ENCODE results near the gene ADH7. TPM values are rescaled to one million over a fixed set of nuclear protein-coding genes. Genes with fewer than 3 reads are reported as not detected.

Gene ADH7
- not detected for polyA plus RNA-seq (2013, experiment 1 of 2)
- polyA plus RNA-seq (2013, experiment 2 of 2) = not detected

GRCh38 chr4:99435154-99435553 lies at the start of gene ADH7:
Gene ADH7, minus strand, starts transcription at chr4:99435342. Its CDS starts 109 bp downstream, at chr4:99435233.
- Histone ChIP-seq H2BK5ac (ENCODE audit: low read depth, low read length, poor library complexity, severe bottlenecking) (no peak within 1 kb of the TSS), H2AK5ac (ENCODE audit: low read length, severe bottlenecking) (no peak within 1 kb of the TSS), H3K27me3 (ENCODE audit: control insufficient read depth in 1 of 2, insufficient read depth in 1 of 2, low read length in 2 of 2) (no peaks in the 10 kb centered on the region), H3K36me3 (ENCODE audit: control insufficient read depth in 1 of 2, insufficient read depth in 2 of 2, low read depth in 1 of 2, low read length in 2 of 2) (no peaks in the 10 kb centered on the region), H3K27ac (ENCODE audit: low read length, poor library complexity, severe bottlenecking) (no peak within 1 kb of the TSS), H3K9ac (ENCODE audit: low read length) (no peak within 1 kb of the TSS), H3K23ac (ENCODE audit: low read length in 2 of 2) (no peak within 1 kb of the TSS), H3K14ac (ENCODE audit: low read length in 2 of 2) (no peak within 1 kb of the TSS), H3K18ac (ENCODE audit: low read depth in 1 of 2, low read length in 2 of 2) (no peak within 1 kb of the TSS), H3K79me1 (replicated peaks; ENCODE audit: low read length, poor library complexity, severe bottlenecking) (no peaks in the 10 kb centered on the region), H3K4me1 (ENCODE audit: control insufficient read depth, insufficient read depth, low read depth, low read length) (no peaks in the 10 kb centered on the region), H2BK15ac (ENCODE audit: low read depth, poor library complexity, severe bottlenecking) (no peak within 1 kb of the TSS), H4K8ac (ENCODE audit: low read length) (no peak within 1 kb of the TSS), H3K4ac (ENCODE audit: low read depth in 1 of 2, low read length in 2 of 2) (no peak within 1 kb of the TSS), H2BK12ac (ENCODE audit: low read length in 2 of 2) (no peak within 1 kb of the TSS), H2AFZ (ENCODE audit: low read depth, low read length) (no peak within 1 kb of the TSS), H3K9me3 (ENCODE audit: control insufficient read depth, low read length) (no peaks in the 10 kb centered on the region), H4K91ac (ENCODE audit: low read length) (no peak within 1 kb of the TSS), H3K4me2 (ENCODE audit: low read length, poor library complexity, severe bottlenecking) (no peak within 1 kb of the TSS), H3K4me3 (ENCODE audit: insufficient read depth in 1 of 2, low read depth in 1 of 2, low read length in 2 of 2) (no peak within 1 kb of the TSS), H2BK120ac (ENCODE audit: low read depth, low read length) (no peak within 1 kb of the TSS)
- no peak for DNase-seq
- WGBS = 100% methylated on average over 1 of the region's 1 CpG

GRCh38 chr4:99483636-99484035 lies 48.5 kb upstream of the ADH7 start:
- Histone ChIP-seq H3K9ac (ENCODE audit: low read length) (no peak overlapping the region), H2AK5ac (ENCODE audit: low read length, severe bottlenecking) (no peak overlapping the region), H3K18ac (ENCODE audit: low read depth in 1 of 2, low read length in 2 of 2) (no peak overlapping the region), H3K23ac (ENCODE audit: low read length in 2 of 2) (no peak overlapping the region), H3K4me3 (ENCODE audit: insufficient read depth in 1 of 2, low read depth in 1 of 2, low read length in 2 of 2) (no peak overlapping the region), H2BK12ac (ENCODE audit: low read length in 2 of 2) (no peak overlapping the region), H2BK120ac (ENCODE audit: low read depth, low read length) (no peak overlapping the region), H4K8ac (ENCODE audit: low read length) (no peak overlapping the region), H3K27me3 (ENCODE audit: control insufficient read depth in 1 of 2, insufficient read depth in 1 of 2, low read length in 2 of 2) (no peaks in the 10 kb centered on the region), H3K4ac (ENCODE audit: low read depth in 1 of 2, low read length in 2 of 2) (no peak overlapping the region), H3K27ac (ENCODE audit: low read length, poor library complexity, severe bottlenecking) (no peak overlapping the region), H4K91ac (ENCODE audit: low read length) (no peak overlapping the region), H3K4me1 (ENCODE audit: control insufficient read depth, insufficient read depth, low read depth, low read length) (no peaks in the 10 kb centered on the region), H3K4me2 (ENCODE audit: low read length, poor library complexity, severe bottlenecking) (no peak overlapping the region), H2BK5ac (ENCODE audit: low read depth, low read length, poor library complexity, severe bottlenecking) (no peak overlapping the region), H3K36me3 (ENCODE audit: control insufficient read depth in 1 of 2, insufficient read depth in 2 of 2, low read depth in 1 of 2, low read length in 2 of 2) (no peaks in the 10 kb centered on the region), H3K14ac (ENCODE audit: low read length in 2 of 2) (no peak overlapping the region), H3K79me1 (replicated peaks; ENCODE audit: low read length, poor library complexity, severe bottlenecking) (no peaks in the 10 kb centered on the region), H2AFZ (ENCODE audit: low read depth, low read length) (no peak overlapping the region), H2BK15ac (ENCODE audit: low read depth, poor library complexity, severe bottlenecking) (no peak overlapping the region), H3K9me3 (ENCODE audit: control insufficient read depth, low read length) (peaks cover 25% of the 10 kb centered on the region)
- no peak for DNase-seq
- 86% methylated on average over 1 of the region's 1 CpG for WGBS

GRCh38 chr4:99473131-99473530 lies 38.0 kb upstream of the ADH7 start:
- no peaks in the 10 kb centered on the region for H3K27me3 ChIP-seq (ENCODE audit: control insufficient read depth in 1 of 2, insufficient read depth in 1 of 2, low read length in 2 of 2)
- no peak overlapping the region for H2BK12ac ChIP-seq (ENCODE audit: low read length in 2 of 2)
- H3K4me3 ChIP-seq (ENCODE audit: insufficient read depth in 1 of 2, low read depth in 1 of 2, low read length in 2 of 2) = no peak overlapping the region
- H2AFZ ChIP-seq (ENCODE audit: low read depth, low read length) = no peak overlapping the region
- H3K4me2 ChIP-seq (ENCODE audit: low read length, poor library complexity, severe bottlenecking) = no peak overlapping the region
- H2BK120ac ChIP-seq (ENCODE audit: low read depth, low read length) = no peak overlapping the region
- H4K91ac ChIP-seq (ENCODE audit: low read length) = no peak overlapping the region
- H3K23ac ChIP-seq (ENCODE audit: low read length in 2 of 2) = peak overlapping the region in 1 of 2 experiments; percentile 17
- H4K8ac ChIP-seq (ENCODE audit: low read length) = no peak overlapping the region
- no peak overlapping the region for H2BK5ac ChIP-seq (ENCODE audit: low read depth, low read length, poor library complexity, severe bottlenecking)
- H3K79me1 ChIP-seq (replicated peaks; ENCODE audit: low read length, poor library complexity, severe bottlenecking) = no peaks in the 10 kb centered on the region
- no peak overlapping the region for H2AK5ac ChIP-seq (ENCODE audit: low read length, severe bottlenecking)
- no CpG with 5 or more reads among the region's 1 CpG for WGBS
- H2BK15ac ChIP-seq (ENCODE audit: low read depth, poor library complexity, severe bottlenecking) = no peak overlapping the region
- no peak overlapping the region for H3K9ac ChIP-seq (ENCODE audit: low read length)
- no peaks in the 10 kb centered on the region for H3K36me3 ChIP-seq (ENCODE audit: control insufficient read depth in 1 of 2, insufficient read depth in 2 of 2, low read depth in 1 of 2, low read length in 2 of 2)
- peaks cover 2% of the 10 kb centered on the region for H3K4me1 ChIP-seq (ENCODE audit: control insufficient read depth, insufficient read depth, low read depth, low read length)
- no peak overlapping the region for H3K14ac ChIP-seq (ENCODE audit: low read length in 2 of 2)
- H3K9me3 ChIP-seq (ENCODE audit: control insufficient read depth, low read length) = no peaks in the 10 kb centered on the region
- H3K4ac ChIP-seq (ENCODE audit: low read depth in 1 of 2, low read length in 2 of 2) = no peak overlapping the region
- DNase-seq = no peak
- no peak overlapping the region for H3K18ac ChIP-seq (ENCODE audit: low read depth in 1 of 2, low read length in 2 of 2)
- H3K27ac ChIP-seq (ENCODE audit: low read length, poor library complexity, severe bottlenecking) = no peak overlapping the region

GRCh38 chr4:99471896-99472295 lies 36.8 kb upstream of the ADH7 start:
- Histone ChIP-seq H3K79me1 (replicated peaks; ENCODE audit: low read length, poor library complexity, severe bottlenecking) (no peaks in the 10 kb centered on the region), H3K4ac (ENCODE audit: low read depth in 1 of 2, low read length in 2 of 2) (no peak overlapping the region), H4K8ac (ENCODE audit: low read length) (no peak overlapping the region), H3K4me1 (ENCODE audit: control insufficient read depth, insufficient read depth, low read depth, low read length) (peaks cover 2% of the 10 kb centered on the region), H4K91ac (ENCODE audit: low read length) (no peak overlapping the region), H3K36me3 (ENCODE audit: control insufficient read depth in 1 of 2, insufficient read depth in 2 of 2, low read depth in 1 of 2, low read length in 2 of 2) (no peaks in the 10 kb centered on the region), H3K18ac (ENCODE audit: low read depth in 1 of 2, low read length in 2 of 2) (no peak overlapping the region), H2BK15ac (ENCODE audit: low read depth, poor library complexity, severe bottlenecking) (no peak overlapping the region), H3K9ac (ENCODE audit: low read length) (no peak overlapping the region), H3K27me3 (ENCODE audit: control insufficient read depth in 1 of 2, insufficient read depth in 1 of 2, low read length in 2 of 2) (no peaks in the 10 kb centered on the region), H3K14ac (ENCODE audit: low read length in 2 of 2) (no peak overlapping the region), H3K9me3 (ENCODE audit: control insufficient read depth, low read length) (no peaks in the 10 kb centered on the region), H3K23ac (ENCODE audit: low read length in 2 of 2) (no peak overlapping the region), H3K27ac (ENCODE audit: low read length, poor library complexity, severe bottlenecking) (no peak overlapping the region), H2AFZ (ENCODE audit: low read depth, low read length) (no peak overlapping the region), H3K4me2 (ENCODE audit: low read length, poor library complexity, severe bottlenecking) (no peak overlapping the region), H2AK5ac (ENCODE audit: low read length, severe bottlenecking) (no peak overlapping the region), H2BK12ac (ENCODE audit: low read length in 2 of 2) (no peak overlapping the region), H2BK5ac (ENCODE audit: low read depth, low read length, poor library complexity, severe bottlenecking) (no peak overlapping the region), H2BK120ac (ENCODE audit: low read depth, low read length) (no peak overlapping the region), H3K4me3 (ENCODE audit: insufficient read depth in 1 of 2, low read depth in 1 of 2, low read length in 2 of 2) (no peak overlapping the region)
- WGBS = no CpG with 5 or more reads among the region's 1 CpG
- DNase-seq = no peak
